NCI-H526 treated with DMSO at 0.1 percent for 48 hours (cell line): ENCODE measurements around the gene CAPG.
"Not testable (repeated sequence)": the region's sequence is repeated elsewhere in the genome, so short reads cannot be mapped to it uniquely, and the experiment has no call there.

Experiments
- DNase-seq: peaks from one replicate; lab custom pipeline; 2025; lab: John Stamatoyannopoulos, UW

CAPG gene, protein sequence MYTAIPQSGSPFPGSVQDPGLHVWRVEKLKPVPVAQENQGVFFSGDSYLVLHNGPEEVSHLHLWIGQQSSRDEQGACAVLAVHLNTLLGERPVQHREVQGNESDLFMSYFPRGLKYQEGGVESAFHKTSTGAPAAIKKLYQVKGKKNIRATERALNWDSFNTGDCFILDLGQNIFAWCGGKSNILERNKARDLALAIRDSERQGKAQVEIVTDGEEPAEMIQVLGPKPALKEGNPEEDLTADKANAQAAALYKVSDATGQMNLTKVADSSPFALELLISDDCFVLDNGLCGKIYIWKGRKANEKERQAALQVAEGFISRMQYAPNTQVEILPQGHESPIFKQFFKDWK

DNA sequence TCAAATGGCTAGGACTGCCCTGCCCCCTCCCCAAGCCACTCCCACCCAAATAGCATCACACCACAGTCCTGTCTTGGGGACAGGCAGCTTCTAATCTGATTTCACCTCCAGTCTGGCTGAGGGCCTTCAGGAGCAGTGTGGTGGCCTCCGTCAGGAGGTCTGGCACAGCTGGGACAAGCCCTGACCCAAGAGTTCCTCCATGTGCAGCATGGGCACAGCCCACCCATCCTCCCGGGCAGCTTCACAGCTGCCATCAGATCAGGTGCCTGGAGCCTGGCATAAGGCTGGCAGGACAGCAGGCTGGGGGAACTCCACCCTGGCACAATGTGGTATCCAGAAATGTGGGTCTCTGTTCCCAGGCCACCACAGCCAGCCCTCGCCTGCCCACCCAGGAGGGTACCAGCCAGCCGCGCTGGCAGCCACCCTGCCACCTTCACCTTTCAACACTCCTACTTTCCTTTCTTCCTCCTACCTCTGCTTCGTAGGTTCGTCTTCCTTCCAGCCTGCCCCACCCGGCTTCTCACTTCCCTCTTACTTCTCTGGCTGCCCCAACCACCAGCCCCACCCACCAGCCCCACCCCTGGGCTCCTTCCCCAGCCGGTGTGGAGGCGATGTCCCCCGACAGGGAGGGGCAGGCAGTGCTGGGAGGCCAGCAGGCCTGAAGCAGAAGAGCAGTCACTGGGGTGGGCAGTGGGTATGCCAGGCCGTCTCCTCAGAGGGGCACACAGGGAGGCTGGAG is at the start of gene CAPG:
TSS of gene CAPG (minus strand) at position 522 of the 739 bp plus-strand sequence. CDS start 8,221 bp downstream, outside the sequence.
- no peak for DNase-seq

DNA sequence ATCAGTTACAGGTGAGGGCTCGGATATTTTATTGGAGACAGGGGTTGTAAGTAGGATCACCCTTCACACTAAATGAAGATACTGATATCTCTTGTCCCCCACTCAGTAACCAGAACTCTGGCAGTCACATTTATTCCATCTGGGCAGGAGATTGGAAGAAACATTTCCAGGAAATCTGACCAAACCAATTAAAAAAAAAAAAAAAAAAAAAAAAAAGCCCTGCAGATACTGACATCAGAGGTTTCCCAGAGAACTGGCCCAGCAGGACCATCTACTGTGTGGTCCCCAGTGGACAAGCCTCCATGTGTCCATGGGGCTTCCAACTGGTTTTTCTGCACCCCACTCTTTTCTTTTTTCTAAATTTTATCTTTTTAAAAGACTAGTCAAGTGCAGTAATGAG is 49.6 kb upstream of the CAPG start:
- no peak for DNase-seq

GRCh38 chr2:85458601-85459563 is 48.7 kb upstream of the CAPG start:
- no peak for DNase-seq

DNA sequence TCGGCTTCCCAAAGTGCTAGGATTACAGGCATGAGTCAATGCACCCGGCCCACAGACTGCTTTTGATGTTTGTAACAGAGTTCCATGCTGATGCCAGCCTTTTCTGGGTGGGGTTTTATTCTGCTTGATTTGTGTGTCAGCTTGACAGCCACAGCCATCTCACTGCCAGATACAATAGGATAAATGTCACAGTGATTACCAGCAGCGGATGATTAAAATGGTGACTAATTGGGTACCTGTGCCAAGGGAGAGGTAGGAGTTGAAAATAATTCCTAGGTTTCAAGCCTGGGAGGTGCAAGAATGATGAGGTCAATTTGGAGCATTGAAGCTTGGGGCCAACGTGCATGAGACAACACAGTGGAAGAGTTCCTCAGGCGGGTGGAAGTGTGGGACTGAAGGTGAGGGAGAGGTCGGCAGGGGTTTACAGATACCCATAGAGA is 47.7 kb upstream of the CAPG start:
- DNase-seq, result no peak

DNA sequence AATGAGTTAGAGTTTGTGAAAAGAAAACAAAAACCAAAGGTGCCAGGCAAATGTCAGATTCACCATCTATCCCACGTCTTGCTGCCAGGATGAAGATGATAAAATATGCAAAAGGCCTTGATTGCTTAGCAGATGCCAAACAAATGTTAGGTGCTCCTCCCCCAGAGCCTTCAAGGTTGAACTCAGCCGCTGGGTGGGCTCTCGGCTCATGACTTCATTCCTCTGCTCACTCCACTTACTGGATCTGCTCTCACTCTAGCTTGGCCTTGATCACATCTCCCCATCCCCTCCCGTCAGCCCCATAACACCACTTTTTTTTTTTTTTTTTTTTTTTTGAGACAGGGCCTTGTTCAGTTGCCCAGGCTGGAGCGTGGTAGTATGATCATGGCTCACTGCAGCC is 46.9 kb upstream of the CAPG start:
- DNase-seq, result no peak

DNA sequence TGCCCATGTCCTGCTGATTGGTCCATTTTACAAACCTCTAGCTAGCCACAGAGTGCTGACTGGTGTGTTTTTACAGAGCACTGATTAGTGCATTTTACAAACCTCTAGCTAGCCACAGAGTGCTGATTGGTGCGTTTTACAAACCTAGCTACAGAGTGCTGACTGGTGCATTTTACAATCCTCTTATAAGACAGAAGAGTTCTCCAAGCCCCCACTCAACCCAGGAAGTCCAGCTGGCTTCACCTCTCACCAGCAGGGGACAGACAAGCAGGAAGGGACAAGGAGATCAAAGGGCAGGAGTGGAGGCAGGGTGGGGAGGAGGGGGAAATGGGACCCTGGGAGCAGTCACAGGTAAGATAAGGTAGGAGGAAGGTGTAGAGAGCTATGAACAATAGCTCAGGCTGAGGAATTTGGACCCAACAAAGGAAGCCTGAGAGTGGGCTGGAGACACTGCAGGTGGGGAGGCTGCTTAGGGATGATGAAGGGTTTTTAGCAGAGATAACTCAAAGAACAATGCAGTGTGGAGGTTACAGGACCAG is 45.5 kb upstream of the CAPG start:
- no peak for DNase-seq

- no peak for DNase-seq
Measured at GRCh38 chr2:85453571-85453970, 43.4 kb upstream of the CAPG start.

DNA sequence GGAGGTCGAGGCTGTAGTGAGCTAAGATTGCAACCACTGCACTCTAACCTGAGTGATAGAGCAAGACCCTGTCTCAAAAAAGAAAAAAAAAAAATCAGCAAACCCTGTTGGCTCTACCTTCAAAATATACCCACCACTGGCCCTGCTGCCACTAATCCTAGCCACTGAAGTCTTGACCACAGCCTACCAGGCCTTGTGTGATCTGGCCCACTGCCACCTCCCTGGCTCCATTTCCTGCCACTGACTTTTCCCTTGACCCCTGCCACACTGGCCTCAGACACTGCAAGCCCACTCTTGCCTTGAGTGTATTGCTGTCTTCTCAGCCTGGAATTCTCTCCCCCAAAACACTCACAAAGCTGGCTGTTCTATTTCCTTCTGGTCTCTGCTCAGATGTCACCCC is 42.1 kb upstream of the CAPG start:
- no peak for DNase-seq

DNA sequence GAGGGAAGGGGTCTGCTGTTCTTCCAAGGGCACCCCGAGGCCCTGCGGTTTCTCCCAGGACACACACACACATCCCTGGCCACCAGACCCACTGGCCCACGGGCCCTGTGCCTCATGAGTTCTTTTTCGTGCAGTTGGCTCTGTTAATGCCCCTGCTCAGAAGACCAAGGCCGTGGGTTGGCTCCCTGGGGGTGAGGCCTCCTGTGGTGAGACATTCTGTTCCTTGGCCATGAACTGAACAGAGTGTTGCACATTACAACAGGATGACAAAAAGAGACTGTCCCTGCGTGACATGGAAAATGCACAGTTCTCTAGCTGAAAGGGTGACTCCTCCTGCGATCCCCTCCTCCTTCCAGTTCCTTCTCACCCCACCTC is 39.0 kb upstream of the CAPG start:
- DNase-seq, result no peak

DNA sequence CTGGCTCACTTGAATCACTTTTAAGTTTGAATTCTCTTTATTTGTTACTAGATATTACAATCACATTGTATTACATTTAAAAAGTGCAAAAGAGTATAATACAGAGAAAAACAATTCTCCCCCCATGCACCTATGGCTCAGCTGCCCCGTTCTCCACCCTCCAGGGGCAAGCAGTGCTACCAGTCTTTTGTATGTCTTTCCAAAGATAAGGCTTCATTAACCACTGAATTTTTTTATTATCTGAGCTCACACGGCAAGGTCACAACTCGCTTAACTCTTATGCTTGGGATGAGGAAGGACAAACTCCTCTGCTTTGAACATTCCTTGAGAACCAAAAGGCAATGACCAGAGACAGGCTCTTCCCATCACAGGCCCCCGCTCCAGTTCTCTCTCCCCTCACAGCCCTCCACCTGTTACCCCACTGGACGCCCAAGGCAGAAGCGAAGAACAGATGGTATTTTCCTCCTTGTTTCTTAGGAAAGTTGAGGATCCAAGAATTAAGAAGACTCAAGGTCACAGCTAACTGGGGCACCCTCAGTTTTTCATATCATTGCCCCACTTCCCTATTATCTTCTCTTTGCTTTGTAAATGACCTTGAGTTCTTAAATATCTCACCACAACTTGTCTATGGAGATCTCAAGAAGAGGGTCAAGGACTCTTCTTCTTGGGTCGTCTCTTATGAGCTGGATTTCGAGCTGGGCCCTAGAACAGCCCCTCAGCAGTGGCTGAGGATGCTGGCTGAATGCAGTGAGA is 38.5 kb upstream of the CAPG start:
- DNase-seq, result no peak

- no peak for DNase-seq
Measured at GRCh38 chr2:85447222-85447585, 37.0 kb upstream of the CAPG start.

DNA sequence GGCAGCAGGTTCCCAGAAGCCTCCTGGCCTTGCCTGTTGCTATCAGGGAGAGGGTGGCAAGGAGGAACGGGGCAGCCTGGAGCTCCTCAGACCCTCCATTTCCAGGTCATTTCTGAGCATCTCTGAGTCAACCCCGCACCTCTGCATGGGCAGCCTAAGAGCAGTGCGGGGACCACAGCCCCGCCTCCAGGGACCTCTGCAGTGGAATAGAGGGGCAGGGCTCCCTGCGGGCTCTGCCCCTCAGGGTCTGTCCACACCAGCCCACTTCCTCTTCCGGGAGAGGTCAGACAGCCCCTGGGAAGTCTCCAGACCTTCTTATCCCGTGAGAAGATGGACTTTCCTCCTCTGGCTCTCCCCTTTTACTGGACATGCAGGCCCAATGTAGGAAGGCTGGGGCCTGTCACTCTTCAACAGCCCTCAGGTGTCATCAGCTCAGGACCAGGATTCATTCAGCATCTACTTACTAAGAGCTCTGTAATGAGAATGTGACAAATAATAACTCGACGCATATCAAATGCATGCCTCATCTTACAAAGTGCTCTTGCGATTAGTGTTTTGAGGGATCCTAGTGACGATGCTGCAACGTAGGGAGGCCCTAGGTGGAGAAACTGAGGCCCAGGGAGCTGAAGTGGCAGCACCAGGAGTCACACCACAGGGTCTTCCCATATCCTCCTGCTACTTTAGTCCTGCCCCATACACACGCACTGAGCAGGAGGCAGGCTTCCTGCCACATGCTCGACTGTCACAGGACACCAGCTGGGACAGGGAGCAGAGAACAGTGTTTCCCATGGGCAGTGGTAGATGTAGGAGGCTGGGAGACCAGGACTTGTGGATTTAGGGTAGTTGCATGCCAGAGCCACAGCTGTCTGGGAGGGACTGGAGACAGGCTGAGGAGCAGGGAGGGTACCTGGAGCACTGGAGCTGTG is 36.4 kb upstream of the CAPG start:
- no peak for DNase-seq

DNA sequence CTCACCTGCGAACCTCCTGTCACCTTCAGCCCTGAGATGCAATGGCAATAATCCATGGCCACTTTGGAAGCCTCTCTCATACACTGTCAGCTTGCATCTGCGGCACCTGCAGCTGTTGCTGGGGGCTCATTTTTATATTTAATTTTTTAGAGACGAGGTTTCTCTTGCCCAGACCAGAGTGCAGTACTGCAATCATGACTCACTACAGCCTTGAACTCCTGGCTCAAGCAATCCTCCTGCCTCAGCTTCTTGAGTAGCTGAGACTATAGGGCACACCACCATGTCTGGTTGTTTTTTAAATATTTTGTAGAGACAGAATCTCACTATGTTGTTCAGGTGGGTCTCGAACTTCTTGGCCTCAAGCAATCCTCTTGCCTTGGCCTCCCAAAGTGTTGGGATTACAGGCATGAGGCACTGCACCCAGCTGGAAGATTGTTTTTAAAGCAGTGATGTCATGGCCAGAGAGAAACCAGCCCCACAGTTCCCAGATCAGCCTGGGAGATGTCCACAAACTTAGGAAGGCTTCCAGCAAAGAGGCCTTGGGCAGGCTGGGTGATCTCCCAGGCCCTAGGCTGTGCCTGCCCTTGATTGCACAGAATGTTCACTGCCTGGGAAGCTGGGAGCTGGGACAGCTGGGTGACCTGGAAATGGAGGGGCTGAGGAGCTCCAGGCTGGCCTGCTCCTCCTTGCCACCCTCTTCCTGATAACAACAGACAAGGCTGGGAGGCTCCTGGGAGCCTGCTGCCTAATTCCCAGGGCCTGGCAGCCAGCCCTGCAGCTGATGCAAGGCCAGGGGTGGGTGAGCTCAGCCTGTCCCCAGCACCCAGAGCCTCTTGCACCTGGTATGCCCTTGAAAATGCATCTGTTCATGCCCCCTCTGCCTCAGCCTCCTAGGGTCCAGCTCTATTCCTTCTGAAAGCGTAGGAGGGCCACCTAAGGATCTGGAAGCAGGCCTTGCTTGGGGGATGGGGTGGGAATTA is 35.4 kb upstream of the CAPG start:
- DNase-seq, result no peak

GRCh38 chr2:85444629-85445172 is 34.5 kb upstream of the CAPG start:
- no peak for DNase-seq

DNA sequence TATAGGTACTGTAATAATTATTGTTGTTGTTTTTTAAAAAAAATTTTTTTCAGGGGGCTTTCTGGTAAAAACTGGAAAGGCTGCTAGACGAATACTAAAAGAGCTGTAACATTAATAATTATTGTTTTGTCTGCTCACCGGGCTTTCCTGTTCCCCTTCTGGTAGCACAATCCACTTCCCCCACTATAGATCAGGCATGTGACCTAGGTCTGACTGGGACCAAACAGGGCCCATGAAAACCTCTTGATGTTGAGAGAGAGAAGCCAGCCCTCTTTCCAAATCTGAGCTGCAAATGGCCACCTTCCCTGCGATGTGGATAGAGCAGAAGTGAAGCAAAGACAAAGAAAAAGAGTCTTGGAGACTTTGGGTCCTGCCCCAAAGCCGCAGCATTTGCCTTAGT is 31.7 kb upstream of the CAPG start:
- DNase-seq, result no peak

DNA sequence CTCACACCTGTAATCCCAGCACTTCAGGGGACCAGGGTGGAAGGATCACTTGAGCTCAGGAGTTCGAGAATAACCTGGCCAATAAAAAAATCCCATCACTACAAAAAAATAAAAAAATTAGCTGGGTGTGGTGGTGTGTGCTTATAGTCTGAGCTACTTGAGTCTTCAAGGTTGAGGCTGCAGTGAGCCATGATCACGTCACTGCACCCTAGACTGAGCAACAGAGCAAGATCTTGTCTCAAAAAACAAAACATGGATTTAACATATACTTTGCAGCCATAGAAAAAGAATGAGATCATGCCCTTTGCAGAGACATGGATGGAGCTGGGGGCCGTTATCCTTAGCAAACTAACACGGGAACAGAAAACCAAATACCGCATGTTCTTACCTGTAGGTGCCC is 30.6 kb upstream of the CAPG start:
- DNase-seq, result no peak

- DNase-seq, result no peak
Measured at GRCh38 chr2:85439986-85440385, 29.8 kb upstream of the CAPG start.

- DNase-seq, result not testable (repeated sequence)
Measured at GRCh38 chr2:85439569-85439968, 29.4 kb upstream of the CAPG start.

GRCh38 chr2:85439025-85439472 is 28.9 kb upstream of the CAPG start:
- DNase-seq, result no peak
